Measurements from ENCODE around the gene HES1. TPM values are rescaled to one million over a fixed set of nuclear protein-coding genes. Genes with fewer than 3 reads are reported as not detected.
A peak's percentile ranks its signal among the peaks of the same experiment; 100 is the strongest.

HES1 gene
- total and polyA plus RNA-seq, 5 donors from 2014 or later, result 0.17 to 10.5 (median 0.71) TPM; not detected in 2

- ATAC-seq (ENCODE audit: low read depth in 2 of 2), result no peak
- Mint-ChIP-seq H3K9me3 (peaks cover 0 to 3% (median 0%) of the 10 kb centered on the region in 7 donors), H3K4me3 (peak overlapping the region in 3 of 4 donors; percentile 45 to 67 (median 55)), H3K4me1 (peaks cover 11 to 40% (median 27%) of the 10 kb centered on the region in 4 donors), H3K27me3 (peaks cover 65% of the 10 kb centered on the region), H3K36me3 (no peaks in the 10 kb centered on the region), H3K27ac (no peak overlapping the region)
- Histone ChIP-seq H3K36me3 (ENCODE audit: control insufficient read depth, insufficient read depth, low read length) (no peaks in the 10 kb centered on the region), H3K9me3 (ENCODE audit: control insufficient read depth in 2 of 2, low read length in 2 of 2) (no peaks in the 10 kb centered on the region), H3K27ac (ENCODE audit: insufficient read depth, low read length, poor library complexity, severe bottlenecking) (no peak overlapping the region), H3K4me3 (ENCODE audit: low read depth, low read length) (no peak overlapping the region), H3K27me3 (ENCODE audit: control insufficient read depth, insufficient read depth, low read length) (peaks cover 7% of the 10 kb centered on the region), H3K4me1 (ENCODE audit: control insufficient read depth, insufficient read depth, low read length, poor library complexity, severe bottlenecking) (peaks cover 34% of the 10 kb centered on the region)
- DNase-seq, result peak in 1 of 3 donors; percentile 75
Observed at GRCh38 chr3:194130807-194131589, 5.0 kb upstream of the HES1 start.

DNA sequence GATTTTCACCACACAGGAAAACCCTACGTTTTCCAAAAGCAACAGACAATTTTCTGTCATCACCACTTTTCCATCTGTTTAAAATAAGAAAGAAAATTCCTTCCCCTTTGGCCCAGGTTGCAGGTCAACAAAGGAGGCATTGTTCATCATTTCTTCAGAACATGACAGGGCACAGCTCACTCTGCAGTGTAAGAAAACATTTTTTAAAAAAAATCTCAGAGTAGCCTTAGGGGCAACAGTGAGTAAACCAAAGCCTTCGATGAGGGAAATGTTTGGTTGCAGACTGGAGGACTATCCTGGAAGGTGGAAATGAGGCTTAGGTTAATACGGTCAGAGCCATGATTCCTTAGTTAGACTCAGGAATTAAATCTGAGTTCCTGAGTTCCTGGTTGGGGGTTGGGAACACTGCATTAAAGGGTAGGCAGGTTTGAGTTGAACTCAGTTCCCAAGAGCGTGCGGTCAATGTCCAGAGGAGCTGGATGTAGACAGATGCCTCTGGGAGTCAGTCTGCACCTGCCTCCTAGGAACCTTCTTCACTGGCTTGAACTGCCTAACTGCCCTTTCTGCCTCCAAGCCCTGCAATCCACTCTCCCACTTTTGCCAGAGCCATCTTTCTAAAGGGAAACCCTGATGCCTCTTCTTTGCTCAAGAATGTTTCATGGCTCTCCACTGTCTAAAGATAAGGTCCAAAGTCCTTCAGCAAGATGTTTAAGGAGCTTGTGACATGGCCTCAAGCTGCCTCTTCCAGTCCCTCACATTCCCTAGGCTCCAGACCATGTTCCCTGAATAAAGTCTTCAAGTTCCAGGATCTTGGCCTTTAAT is 3.3 kb upstream of the HES1 start:
- no peaks in the 10 kb centered on the region for H3K9me3 ChIP-seq (ENCODE audit: control insufficient read depth in 2 of 2, low read length in 2 of 2)
- no peak overlapping the region for H3K27ac ChIP-seq (ENCODE audit: insufficient read depth, low read length, poor library complexity, severe bottlenecking)
- peaks cover 0 to 3% (median 0%) of the 10 kb centered on the region in 7 donors for H3K9me3 Mint-ChIP-seq
- DNase-seq (no peak), ATAC-seq (ENCODE audit: low read depth in 2 of 2) (no peak)
- H3K27me3 ChIP-seq (ENCODE audit: control insufficient read depth, insufficient read depth, low read length), result peaks cover 7% of the 10 kb centered on the region
- H3K36me3 Mint-ChIP-seq, result no peaks in the 10 kb centered on the region
- H3K4me1 ChIP-seq (ENCODE audit: control insufficient read depth, insufficient read depth, low read length, poor library complexity, severe bottlenecking), result peaks cover 51% of the 10 kb centered on the region
- peak overlapping the region; percentile 18 to 81 (median 34) for H3K4me3 Mint-ChIP-seq
- peak overlapping the region in 2 of 3 donors; percentile 39 to 48 for H3K27ac Mint-ChIP-seq
- H3K4me1 Mint-ChIP-seq, result peaks cover 17 to 57% (median 39%) of the 10 kb centered on the region in 4 donors
- peaks cover 72% of the 10 kb centered on the region for H3K27me3 Mint-ChIP-seq
- no peaks in the 10 kb centered on the region for H3K36me3 ChIP-seq (ENCODE audit: control insufficient read depth, insufficient read depth, low read length)
- no peak overlapping the region for H3K4me3 ChIP-seq (ENCODE audit: low read depth, low read length)

- ATAC-seq (ENCODE audit: low read depth in 2 of 2) (no peak), DNase-seq (no peak)
- Histone ChIP-seq H3K27ac (ENCODE audit: insufficient read depth, low read length, poor library complexity, severe bottlenecking) (no peak overlapping the region), H3K4me3 (ENCODE audit: low read depth, low read length) (no peak overlapping the region), H3K4me1 (ENCODE audit: control insufficient read depth, insufficient read depth, low read length, poor library complexity, severe bottlenecking) (peaks cover 56% of the 10 kb centered on the region), H3K9me3 (ENCODE audit: control insufficient read depth in 2 of 2, low read length in 2 of 2) (no peaks in the 10 kb centered on the region), H3K27me3 (ENCODE audit: control insufficient read depth, insufficient read depth, low read length) (peaks cover 7% of the 10 kb centered on the region), H3K36me3 (ENCODE audit: control insufficient read depth, insufficient read depth, low read length) (no peaks in the 10 kb centered on the region)
- H3K4me3 Mint-ChIP-seq, result peak overlapping the region; percentile 79 to 93 (median 83)
- H3K9me3 Mint-ChIP-seq, result peaks cover 0 to 3% (median 0%) of the 10 kb centered on the region in 7 donors
- no peaks in the 10 kb centered on the region for H3K36me3 Mint-ChIP-seq
- H3K27me3 Mint-ChIP-seq, result peaks cover 68% of the 10 kb centered on the region
- H3K4me1 Mint-ChIP-seq, result peaks cover 17 to 61% (median 41%) of the 10 kb centered on the region in 4 donors
- peak overlapping the region; percentile 13 to 98 (median 39) for H3K27ac Mint-ChIP-seq
Observed at GRCh38 chr3:194133661-194134230, 2.2 kb upstream of the HES1 start.

- ATAC-seq (ENCODE audit: low read depth in 2 of 2) (peak; percentile 0 to 1), DNase-seq (peak; percentile 18 to 47 (median 35))
- Mint-ChIP-seq H3K27me3 (peaks cover 72% of the 10 kb centered on the region), H3K4me3 (peak overlapping the region in 1 of 4 donors; percentile 31), H3K36me3 (no peaks in the 10 kb centered on the region), H3K4me1 (peaks cover 17 to 66% (median 41%) of the 10 kb centered on the region in 4 donors), H3K9me3 (peaks cover 0 to 3% (median 0%) of the 10 kb centered on the region in 7 donors), H3K27ac (no peak overlapping the region)
- H3K36me3 ChIP-seq (ENCODE audit: control insufficient read depth, insufficient read depth, low read length), result no peaks in the 10 kb centered on the region
- H3K4me3 ChIP-seq (ENCODE audit: low read depth, low read length), result no peak overlapping the region
- H3K27ac ChIP-seq (ENCODE audit: insufficient read depth, low read length, poor library complexity, severe bottlenecking), result no peak overlapping the region
- H3K27me3 ChIP-seq (ENCODE audit: control insufficient read depth, insufficient read depth, low read length), result peaks cover 9% of the 10 kb centered on the region
- peaks cover 56% of the 10 kb centered on the region for H3K4me1 ChIP-seq (ENCODE audit: control insufficient read depth, insufficient read depth, low read length, poor library complexity, severe bottlenecking)
- no peaks in the 10 kb centered on the region for H3K9me3 ChIP-seq (ENCODE audit: control insufficient read depth in 2 of 2, low read length in 2 of 2)
Observed at GRCh38 chr3:194134231-194134756, 1.7 kb upstream of the HES1 start.

- peaks cover 11% of the 10 kb centered on the region for H3K27me3 ChIP-seq (ENCODE audit: control insufficient read depth, insufficient read depth, low read length)
- Mint-ChIP-seq H3K4me3 (peak overlapping the region; percentile 86 to 96 (median 91)), H3K4me1 (peaks cover 20 to 69% (median 45%) of the 10 kb centered on the region in 4 donors), H3K27me3 (peaks cover 76% of the 10 kb centered on the region), H3K36me3 (no peaks in the 10 kb centered on the region), H3K9me3 (peaks cover 0 to 3% (median 0%) of the 10 kb centered on the region in 7 donors), H3K27ac (peak overlapping the region in 1 of 3 donors; percentile 92)
- peak overlapping the region; percentile 65 for H3K4me3 ChIP-seq (ENCODE audit: low read depth, low read length)
- peak; percentile 74 to 77 for ATAC-seq (ENCODE audit: low read depth in 2 of 2)
- peak; percentile 62 to 96 (median 82) for DNase-seq
- H3K9me3 ChIP-seq (ENCODE audit: control insufficient read depth in 2 of 2, low read length in 2 of 2), result no peaks in the 10 kb centered on the region
- no peak overlapping the region for H3K27ac ChIP-seq (ENCODE audit: insufficient read depth, low read length, poor library complexity, severe bottlenecking)
- peaks cover 56% of the 10 kb centered on the region for H3K4me1 ChIP-seq (ENCODE audit: control insufficient read depth, insufficient read depth, low read length, poor library complexity, severe bottlenecking)
- H3K36me3 ChIP-seq (ENCODE audit: control insufficient read depth, insufficient read depth, low read length), result no peaks in the 10 kb centered on the region
Observed at GRCh38 chr3:194134757-194135515, 1.0 kb upstream of the HES1 start.

GRCh38 chr3:194135516-194135805 is 487 bp upstream of the HES1 start:
- peak overlapping the region in 1 of 3 donors; percentile 60 for H3K27ac Mint-ChIP-seq
- H3K4me1 Mint-ChIP-seq, result peaks cover 23 to 70% (median 47%) of the 10 kb centered on the region in 4 donors
- H3K27ac ChIP-seq (ENCODE audit: insufficient read depth, low read length, poor library complexity, severe bottlenecking), result no peak overlapping the region
- peaks cover 16% of the 10 kb centered on the region for H3K27me3 ChIP-seq (ENCODE audit: control insufficient read depth, insufficient read depth, low read length)
- H3K4me1 ChIP-seq (ENCODE audit: control insufficient read depth, insufficient read depth, low read length, poor library complexity, severe bottlenecking), result peaks cover 56% of the 10 kb centered on the region
- no peaks in the 10 kb centered on the region for H3K36me3 Mint-ChIP-seq
- no peaks in the 10 kb centered on the region for H3K9me3 ChIP-seq (ENCODE audit: control insufficient read depth in 2 of 2, low read length in 2 of 2)
- no peaks in the 10 kb centered on the region for H3K36me3 ChIP-seq (ENCODE audit: control insufficient read depth, insufficient read depth, low read length)
- DNase-seq (no peak), ATAC-seq (ENCODE audit: low read depth in 2 of 2) (no peak)
- H3K27me3 Mint-ChIP-seq, result peaks cover 79% of the 10 kb centered on the region
- peaks cover 0 to 3% (median 0%) of the 10 kb centered on the region in 7 donors for H3K9me3 Mint-ChIP-seq
- H3K4me3 ChIP-seq (ENCODE audit: low read depth, low read length), result peak overlapping the region; percentile 65
- H3K4me3 Mint-ChIP-seq, result peak overlapping the region; percentile 86 to 96 (median 91)

All from CD4-positive, CD25-positive, alpha-beta regulatory T cell (primary cell).